Gastrocnemius medialis (tissue), 4 donors: ENCODE results near the gene RNF115. TPM values are rescaled to one million over a fixed set of nuclear protein-coding genes. Genes with fewer than 3 reads are reported as not detected.

Experiments used
- ATAC-seq, 2 donors: fragments of 150-250 bp; one replicate each; pipeline ENCODE4 v1.9.1; 2016
- DNase-seq, 2 donors: peaks; one replicate each; pipeline ENCODE4 v3.0.0-alpha.2; 2019
- H3K27ac ChIP-seq, 4 donors: fragments of 200-600 bp; sonication (generic); 1 replicate in 1 of 4; 2 replicates in 3 of 4; pipeline ENCODE4 v1.5.1; 2016 to 2018; ENCODE audit warnings: mild to moderate bottlenecking in 2 of 4, moderate library complexity in 1 of 4
- H3K27me3 ChIP-seq, 3 donors: fragments of 200-600 bp; sonication (generic) in 2 of 3; 1 replicate in 1 of 3; 2 replicates in 2 of 3; pipeline versions ENCODE4 v1.5.1 to v1.6.0; 2016 to 2019; ENCODE audit warnings: mild to moderate bottlenecking in 1 of 3, moderate library complexity in 1 of 3
- H3K36me3 ChIP-seq, 2 donors: fragments of 200-600 bp; sonication (generic) in 1 of 2; one replicate each; pipeline ENCODE4 v1.5.1; 2017 to 2018
- H3K4me1 ChIP-seq, 2 donors: fragments of 200-600 bp; sonication (generic) in 1 of 2; one replicate each; pipeline ENCODE4 v1.5.1; 2016 to 2017; ENCODE audit warnings: mild to moderate bottlenecking in 2 of 2
- H3K4me3 ChIP-seq, 4 donors: fragments of 200-600 bp; sonication (generic) in 3 of 4; 1 replicate in 1 of 4; 2 replicates in 3 of 4; pipeline ENCODE4 v1.5.1; 2016 to 2019; ENCODE audit warnings: mild to moderate bottlenecking in 2 of 4
- H3K9me3 ChIP-seq, 3 donors: fragments of 200-600 bp; sonication (generic) in 2 of 3; 1 replicate in 1 of 3; 2 replicates in 2 of 3; pipeline ENCODE4 v1.5.1; 2016 to 2019
- CTCF ChIP-seq, 5 experiments: fragments of 450-650 bp in 3 of 5; fragments of 200-600 bp in 2 of 5; sonication (generic) in 2 of 5; IDR thresholded peaks in 4 of 5; conservative IDR thresholded peaks in 1 of 5; 1 replicate in 4 of 5; 2 replicates in 1 of 5; pipeline ENCODE4 v1.5.1; 2016 to 2019; ENCODE audit warnings: antibody characterized with exemption in 5 of 5, mild to moderate bottlenecking in 3 of 5, moderate library complexity in 3 of 5
- POLR2A ChIP-seq, 2 donors: fragments of 450-650 bp; IDR thresholded peaks; one replicate each; pipeline ENCODE4 v1.6.1; 2017; ENCODE audit warnings: antibody characterized with exemption in 2 of 2, mild to moderate bottlenecking in 2 of 2, moderate library complexity in 2 of 2
- in situ Hi-C, 4 donors: fragments of 200-750 bp; cut with MboI; loops; one replicate each; pipeline versions ENCODE4 v1.15.0 to v1.8.0; 2017; ENCODE audit warnings: low sequenced_read_pairs in 4 of 4
- intact Hi-C: fragments of 100-400 bp; cut with DNase I; formaldehyde crosslinking; loops from one replicate; pipeline ENCODE4 v1.15.1; 2023; ENCODE audit warnings: low total_unique reads
- total RNA-seq, 4 donors: library from RNA; depleted of rRNA; stranded (reverse); fragments of >200 nt; gene quantifications; one replicate each; pipeline versions ENCODE4 v1.1.0 to v1.2.3, GENCODE V29; 2016

The RNF115 gene
- total RNA-seq, 4 donors from 2014 or later: 16.1 to 65.4 (median 37.3) TPM

- H3K4me1 ChIP-seq: peaks cover 56 to 59% of the 10 kb centered on the region in 2 donors
These were observed 41.4 kb downstream of the RNF115 start for GRCh38 chr1:145782272-145783099.

GRCh38 chr1:145778146-145778540 is 45.8 kb downstream of the RNF115 start:
- peak overlapping the region; percentile 77 to 86 (median 84) for H3K27ac ChIP-seq

More at GRCh38 chr1:145782272-145783099, 41.4 kb downstream of the RNF115 start:
- Histone ChIP-seq H3K4me3 (peak overlapping the region; percentile 7 to 58 (median 34)), H3K9me3 (no peaks in the 10 kb centered on the region), H3K27ac (peak overlapping the region; percentile 77 to 86 (median 84)), H3K36me3 (peaks cover 0 to 5% of the 10 kb centered on the region in 2 donors), H3K27me3 (no peaks in the 10 kb centered on the region)
- DNase-seq (no peak), ATAC-seq (peak; percentile 58 to 67)
- in situ Hi-C loops: no loop called here
- TF ChIP-seq CTCF (IDR thresholded peaks at IDR 0.05 in 4 of 5, conservative IDR thresholded peaks at IDR 0.05 in 1 of 5) (no peak), POLR2A (IDR thresholded peaks at IDR 0.05) (no peak)
- intact Hi-C loops: no loop called here

GRCh38 chr1:145777357-145778145 is 46.3 kb downstream of the RNF115 start:
- ATAC-seq: peak in 1 of 2 donors; percentile 19

More at GRCh38 chr1:145778146-145778540, 45.8 kb downstream of the RNF115 start:
- TF ChIP-seq CTCF (IDR thresholded peaks at IDR 0.05 in 4 of 5, conservative IDR thresholded peaks at IDR 0.05 in 1 of 5) (no peak), POLR2A (IDR thresholded peaks at IDR 0.05) (no peak)
- in situ Hi-C loops (loop anchor here in 1 of 4 donors (10.0 kb wide), 1 partner anchor 57 kb away; no protein-coding TSS in a partner anchor), intact Hi-C loops (no loop called here)
- Histone ChIP-seq H3K36me3 (peaks cover 0 to under 1% of the 10 kb centered on the region in 2 donors), H3K4me3 (no peak overlapping the region), H3K9me3 (no peaks in the 10 kb centered on the region), H3K4me1 (peaks cover 33 to 45% of the 10 kb centered on the region in 2 donors), H3K27me3 (no peaks in the 10 kb centered on the region)
- DNase-seq (no peak), ATAC-seq (no peak)

More at GRCh38 chr1:145777357-145778145, 46.3 kb downstream of the RNF115 start:
- peaks cover 0 to 6% of the 10 kb centered on the region in 2 donors for H3K36me3 ChIP-seq
- in situ Hi-C loops (loop anchor here in 1 of 4 donors (10.0 kb wide), 1 partner anchor 57 kb away; no protein-coding TSS in a partner anchor), intact Hi-C loops (no loop called here)
- no peak for TF ChIP-seq CTCF (IDR thresholded peaks at IDR 0.05 in 4 of 5, conservative IDR thresholded peaks at IDR 0.05 in 1 of 5)
- no peak for TF ChIP-seq POLR2A (IDR thresholded peaks at IDR 0.05)
- H3K9me3 ChIP-seq: no peaks in the 10 kb centered on the region
- H3K27me3 ChIP-seq: no peaks in the 10 kb centered on the region
- peak overlapping the region; percentile 77 to 86 (median 84) for H3K27ac ChIP-seq
- no peak overlapping the region for H3K4me3 ChIP-seq
- peaks cover 27 to 45% of the 10 kb centered on the region in 2 donors for H3K4me1 ChIP-seq
- no peak for DNase-seq
